Heart left ventricle (tissue), 13 donors: Measurements from ENCODE around the gene WARS2.

Experiments used
- POLR2A ChIP-seq, 2 donors: fragments of 450-650 bp; IDR thresholded peaks; one replicate each; pipeline ENCODE4 v1.6.1; 2017; ENCODE audit warnings: antibody characterized with exemption in 2 of 2, mild to moderate bottlenecking in 2 of 2, moderate library complexity in 2 of 2
- TF ChIP-seq, protein P1 (sequence below), 12 donors: fragments of 200-600 bp; sonication (generic) in 4 of 12; IDR thresholded peaks; one replicate each; pipeline versions ENCODE4 v1.5.0 to v1.8.0; 2018 to 2022; ENCODE audit warnings: antibody characterized with exemption in 12 of 12, mild to moderate bottlenecking in 5 of 12
- donor health status: ischemic (EF 13 %, LVEDD 7.1; RV severe dilation, severe dysfunction).
- donor health status: DM: no; HTN: yes; CAD: no.
- donor health status: DM: no; HTN: no; CAD: no.
- donor health status: ischemic (EF 25% LVEDD 6.9; RV normal size, moderate dysfunction).
- donor health status: ischemic (EF 25% LVEDD 5.7; RV mildly dilated, moderate dysfunction).
- donor health status: ischemic (EF 35%, LVEDD 5.7; RV mildly dilated, moderate dysfunction).
- donor health status: nonischemic (EF 11% LVEDD 7.7; RV severe dilation, severe dysfunction).
- donor health status: DM: yes; HTN: yes; CAD: no.
- donor health status: PGD.
- donor health status: ischemic (EF 29% LVEDD 5.4; RV normal size, mild dysfunction).
- donor health status: nonischemic (EF 23%, LVEDD 6.1; RV moderate dilation, normal function).

DNA sequence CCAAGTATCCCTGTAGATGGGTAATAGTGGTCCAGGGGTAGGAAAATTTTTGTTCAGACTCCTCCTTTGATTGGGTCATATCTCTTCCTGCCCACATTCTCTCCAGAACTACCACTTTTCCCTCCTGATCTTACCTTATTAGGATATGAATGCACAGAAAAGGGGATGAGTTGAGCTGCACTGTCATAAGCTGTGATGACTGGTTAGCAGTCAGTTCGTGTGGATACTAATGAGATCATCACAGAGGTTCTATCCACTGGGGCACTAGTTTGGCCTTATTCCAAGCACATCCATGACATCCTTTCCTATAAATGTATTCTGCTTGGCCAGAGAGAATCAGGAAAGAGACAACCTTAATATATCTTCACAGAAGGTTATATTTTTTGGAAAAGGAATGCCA is 130.3 kb downstream of the WARS2 start:
- TF ChIP-seq, protein P1, sequence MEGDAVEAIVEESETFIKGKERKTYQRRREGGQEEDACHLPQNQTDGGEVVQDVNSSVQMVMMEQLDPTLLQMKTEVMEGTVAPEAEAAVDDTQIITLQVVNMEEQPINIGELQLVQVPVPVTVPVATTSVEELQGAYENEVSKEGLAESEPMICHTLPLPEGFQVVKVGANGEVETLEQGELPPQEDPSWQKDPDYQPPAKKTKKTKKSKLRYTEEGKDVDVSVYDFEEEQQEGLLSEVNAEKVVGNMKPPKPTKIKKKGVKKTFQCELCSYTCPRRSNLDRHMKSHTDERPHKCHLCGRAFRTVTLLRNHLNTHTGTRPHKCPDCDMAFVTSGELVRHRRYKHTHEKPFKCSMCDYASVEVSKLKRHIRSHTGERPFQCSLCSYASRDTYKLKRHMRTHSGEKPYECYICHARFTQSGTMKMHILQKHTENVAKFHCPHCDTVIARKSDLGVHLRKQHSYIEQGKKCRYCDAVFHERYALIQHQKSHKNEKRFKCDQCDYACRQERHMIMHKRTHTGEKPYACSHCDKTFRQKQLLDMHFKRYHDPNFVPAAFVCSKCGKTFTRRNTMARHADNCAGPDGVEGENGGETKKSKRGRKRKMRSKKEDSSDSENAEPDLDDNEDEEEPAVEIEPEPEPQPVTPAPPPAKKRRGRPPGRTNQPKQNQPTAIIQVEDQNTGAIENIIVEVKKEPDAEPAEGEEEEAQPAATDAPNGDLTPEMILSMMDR (IDR thresholded peaks at IDR 0.05): no peak
- no peak for TF ChIP-seq POLR2A (IDR thresholded peaks at IDR 0.05)
